ENCODE data around the gene MSI1.

The MSI1 gene

DNA sequence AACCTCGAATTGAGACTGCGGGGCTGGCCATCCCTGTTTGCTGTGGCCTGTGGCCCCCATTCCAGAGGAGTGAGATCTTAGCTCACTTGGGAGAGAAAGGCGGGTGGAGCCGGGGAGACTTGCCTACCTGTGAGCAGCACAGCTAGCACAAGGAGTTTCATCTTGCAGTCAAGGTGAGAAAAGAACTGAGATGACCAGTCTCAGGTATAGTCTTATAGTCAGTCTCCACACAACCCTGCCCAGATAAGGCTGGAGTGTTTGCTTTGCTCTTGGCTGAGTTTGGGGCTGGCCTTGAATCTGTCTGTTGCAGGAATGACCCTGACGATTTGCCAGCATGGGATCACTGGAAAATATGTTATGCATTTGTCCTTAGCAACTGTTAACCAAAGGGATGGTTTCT, 41.4 kb downstream of the MSI1 start, which contains the start of gene PLA2G1B:
TSS of gene PLA2G1B (minus strand) at position 187 of the 400 bp plus-strand sequence. CDS start at position 161, 26 bp downstream.
- no peaks in the 10 kb centered on the region for H3K4me1 ChIP-seq (ENCODE audit: control insufficient read depth, insufficient read depth, low read length)
- WGBS, 2 experiments: 79 to 84% methylated on average over 5 of the region's 5 CpGs
- H3K36me3 ChIP-seq (ENCODE audit: control insufficient read depth, insufficient read depth, low read length): no peaks in the 10 kb centered on the region
- H3K27me3 ChIP-seq (ENCODE audit: control insufficient read depth, insufficient read depth, low read length, poor library complexity, severe bottlenecking): peaks cover 9% of the 10 kb centered on the region
- no peak within 1 kb of the TSS for H3K27ac ChIP-seq (ENCODE audit: insufficient read depth, low read depth, low read length, poor library complexity, severe bottlenecking)
- no peaks in the 10 kb centered on the region for H3K9me3 ChIP-seq (ENCODE audit: control insufficient read depth, low read length)
- no peak within 1 kb of the TSS for H3K4me3 ChIP-seq (ENCODE audit: insufficient read depth, low read depth, low read length)

DNA sequence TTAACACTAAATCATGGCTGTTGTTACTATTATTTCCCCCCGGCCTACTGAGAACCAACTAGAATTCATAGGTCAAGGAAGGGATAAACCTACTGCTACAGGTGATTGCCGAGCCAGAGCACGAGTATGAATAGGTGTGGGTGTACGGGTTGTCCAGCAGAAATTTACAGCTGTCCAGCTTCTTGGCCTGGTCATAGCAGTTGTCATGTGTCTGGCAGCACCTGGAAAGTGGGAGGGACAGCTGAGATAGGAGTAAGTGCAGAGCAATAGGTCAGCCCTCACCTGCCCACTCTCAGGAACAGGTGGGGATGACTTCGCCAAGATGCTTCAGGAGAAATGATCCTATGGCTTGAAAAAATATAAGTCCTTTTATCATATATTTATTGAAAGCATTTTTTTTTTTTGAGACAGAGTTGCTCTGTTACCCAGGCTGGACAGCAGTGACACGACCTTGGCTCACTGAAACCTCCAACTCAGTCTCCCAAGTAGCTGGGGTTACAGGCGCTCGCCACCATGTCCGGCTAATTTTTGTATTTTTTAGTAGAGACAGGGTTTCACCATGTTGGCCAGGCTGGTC, 44.0 kb downstream of the MSI1 start:
- no peaks in the 10 kb centered on the region for H3K36me3 ChIP-seq (ENCODE audit: control insufficient read depth, insufficient read depth, low read length)
- H3K27me3 ChIP-seq (ENCODE audit: control insufficient read depth, insufficient read depth, low read length, poor library complexity, severe bottlenecking): peaks cover 9% of the 10 kb centered on the region
- 73 to 75% methylated on average over 8 to 9 of the region's 9 CpGs for WGBS, 2 experiments
- no peak overlapping the region for H3K27ac ChIP-seq (ENCODE audit: insufficient read depth, low read depth, low read length, poor library complexity, severe bottlenecking)
- H3K9me3 ChIP-seq (ENCODE audit: control insufficient read depth, low read length): no peaks in the 10 kb centered on the region
- no peaks in the 10 kb centered on the region for H3K4me1 ChIP-seq (ENCODE audit: control insufficient read depth, insufficient read depth, low read length)
- H3K4me3 ChIP-seq (ENCODE audit: insufficient read depth, low read depth, low read length): no peak overlapping the region

DNA sequence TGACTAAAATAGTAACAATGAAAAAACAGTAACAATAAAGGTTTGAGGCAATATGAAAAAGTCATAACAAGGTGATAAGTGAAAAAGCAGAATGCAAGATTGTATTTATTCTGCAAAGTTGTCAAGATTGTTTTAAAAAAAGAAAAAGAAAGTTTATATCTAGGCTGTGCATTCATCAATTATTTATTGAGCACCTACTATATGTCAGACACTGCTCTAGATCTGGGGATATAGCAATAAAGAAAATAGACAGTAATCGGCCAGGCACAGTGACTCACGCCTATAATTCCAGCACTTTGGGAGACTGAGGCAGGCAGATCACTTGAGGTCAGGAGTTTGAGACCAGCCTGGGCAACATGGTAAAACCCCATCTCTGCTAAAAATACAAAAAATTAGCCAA, 45.2 kb downstream of the MSI1 start:
- H3K4me3 ChIP-seq (ENCODE audit: insufficient read depth, low read depth, low read length): no peak overlapping the region
- no peaks in the 10 kb centered on the region for H3K4me1 ChIP-seq (ENCODE audit: control insufficient read depth, insufficient read depth, low read length)
- H3K27me3 ChIP-seq (ENCODE audit: control insufficient read depth, insufficient read depth, low read length, poor library complexity, severe bottlenecking): peaks cover 9% of the 10 kb centered on the region
- H3K27ac ChIP-seq (ENCODE audit: insufficient read depth, low read depth, low read length, poor library complexity, severe bottlenecking): no peak overlapping the region
- no peaks in the 10 kb centered on the region for H3K9me3 ChIP-seq (ENCODE audit: control insufficient read depth, low read length)
- 84 to 90% methylated on average over 2 of the region's 2 CpGs for WGBS, 2 experiments
- H3K36me3 ChIP-seq (ENCODE audit: control insufficient read depth, insufficient read depth, low read length): no peaks in the 10 kb centered on the region

DNA sequence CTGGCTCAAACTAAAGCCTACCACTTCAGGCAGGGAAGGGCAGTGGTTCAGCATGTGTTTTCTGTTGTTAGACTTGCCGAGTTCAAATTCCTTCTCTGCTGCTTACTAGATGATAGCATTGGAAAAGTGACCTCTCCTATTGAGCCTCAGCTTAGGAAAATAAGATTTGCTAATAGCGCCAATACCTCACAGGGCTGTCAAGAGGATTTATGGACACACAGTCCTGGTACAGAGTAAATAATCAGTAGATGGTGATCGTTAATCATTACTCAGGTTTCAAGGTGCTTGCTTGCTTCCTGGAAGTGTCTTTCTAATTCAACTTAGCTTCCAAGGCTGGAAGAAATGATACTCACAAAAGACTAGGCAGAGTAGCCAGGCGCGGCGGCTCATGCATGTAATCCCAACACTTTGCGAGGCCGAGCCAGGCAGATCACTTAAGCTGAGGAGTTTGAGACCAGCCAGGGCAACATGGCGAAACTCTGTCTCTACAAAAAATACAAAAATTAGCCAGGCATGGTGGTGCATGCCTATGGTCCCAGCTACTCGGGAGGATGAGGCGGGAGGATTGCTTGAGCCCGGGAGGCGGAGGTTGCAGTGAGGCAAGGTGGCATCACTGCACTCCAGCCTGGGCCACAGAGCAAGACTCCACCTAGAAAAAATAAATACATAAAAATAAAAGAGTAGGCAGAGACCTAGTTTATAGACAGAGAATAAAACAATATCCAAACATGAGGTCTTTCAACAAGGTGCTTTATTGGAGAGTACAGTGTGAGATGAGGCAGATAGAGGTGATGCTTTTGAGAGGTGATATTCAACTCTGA, 47.4 kb downstream of the MSI1 start:
- H3K27ac ChIP-seq (ENCODE audit: insufficient read depth, low read depth, low read length, poor library complexity, severe bottlenecking): no peak overlapping the region
- no peak overlapping the region for H3K4me3 ChIP-seq (ENCODE audit: insufficient read depth, low read depth, low read length)
- peaks cover 9% of the 10 kb centered on the region for H3K27me3 ChIP-seq (ENCODE audit: control insufficient read depth, insufficient read depth, low read length, poor library complexity, severe bottlenecking)
- 88 to 90% methylated on average over 13 of the region's 13 CpGs for WGBS, 2 experiments
- H3K4me1 ChIP-seq (ENCODE audit: control insufficient read depth, insufficient read depth, low read length): no peaks in the 10 kb centered on the region
- H3K9me3 ChIP-seq (ENCODE audit: control insufficient read depth, low read length): no peaks in the 10 kb centered on the region
- no peaks in the 10 kb centered on the region for H3K36me3 ChIP-seq (ENCODE audit: control insufficient read depth, insufficient read depth, low read length)

DNA sequence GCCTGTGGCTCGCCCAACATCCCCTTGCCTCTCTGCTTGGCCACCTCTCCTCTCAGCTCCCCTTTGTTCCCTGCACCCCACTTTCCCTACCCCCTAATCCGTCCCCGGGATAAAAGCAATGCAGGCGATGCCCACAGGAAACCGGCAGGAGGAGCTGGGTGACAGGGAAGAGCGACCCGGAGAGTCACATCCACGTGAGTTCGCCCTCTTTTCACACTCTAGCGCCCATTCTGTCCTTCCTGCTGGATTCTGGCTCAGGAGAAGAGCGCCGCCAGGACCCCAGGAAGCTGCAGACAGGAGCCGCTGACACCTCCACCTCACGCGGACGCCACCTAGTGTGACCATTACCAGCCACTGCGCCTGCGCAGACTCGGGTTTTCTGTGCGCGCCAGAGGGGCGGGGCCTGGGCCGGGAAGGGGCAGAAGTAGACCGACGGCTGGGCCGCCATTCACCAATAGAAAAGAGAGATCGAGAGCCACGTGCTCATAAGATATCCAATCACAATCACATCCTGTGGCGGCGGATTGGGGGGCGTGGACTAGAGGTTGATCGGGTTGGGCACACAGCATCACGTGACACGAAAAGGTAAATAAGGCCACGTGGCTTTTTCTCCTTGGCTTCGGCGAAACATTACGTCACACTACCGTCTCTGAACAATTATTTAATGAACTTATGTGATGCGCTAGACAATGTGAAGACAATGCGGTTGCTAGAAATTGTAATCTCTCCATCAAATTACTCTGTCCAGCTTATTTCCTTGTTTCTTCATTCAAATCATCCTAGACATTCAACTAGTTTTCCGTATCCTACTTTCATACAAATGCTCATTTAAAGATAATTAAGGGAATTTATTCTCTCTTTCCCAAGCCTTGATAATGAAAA, 51.5 kb downstream of the MSI1 start:
- no peak overlapping the region for H3K27ac ChIP-seq (ENCODE audit: insufficient read depth, low read depth, low read length, poor library complexity, severe bottlenecking)
- peak overlapping the region; percentile 40 for H3K4me3 ChIP-seq (ENCODE audit: insufficient read depth, low read depth, low read length)
- H3K36me3 ChIP-seq (ENCODE audit: control insufficient read depth, insufficient read depth, low read length): no peaks in the 10 kb centered on the region
- H3K27me3 ChIP-seq (ENCODE audit: control insufficient read depth, insufficient read depth, low read length, poor library complexity, severe bottlenecking): no peaks in the 10 kb centered on the region
- H3K4me1 ChIP-seq (ENCODE audit: control insufficient read depth, insufficient read depth, low read length): no peaks in the 10 kb centered on the region
- no peaks in the 10 kb centered on the region for H3K9me3 ChIP-seq (ENCODE audit: control insufficient read depth, low read length)
- WGBS, 2 experiments: 2% methylated on average over 41 of the region's 42 CpGs

DNA sequence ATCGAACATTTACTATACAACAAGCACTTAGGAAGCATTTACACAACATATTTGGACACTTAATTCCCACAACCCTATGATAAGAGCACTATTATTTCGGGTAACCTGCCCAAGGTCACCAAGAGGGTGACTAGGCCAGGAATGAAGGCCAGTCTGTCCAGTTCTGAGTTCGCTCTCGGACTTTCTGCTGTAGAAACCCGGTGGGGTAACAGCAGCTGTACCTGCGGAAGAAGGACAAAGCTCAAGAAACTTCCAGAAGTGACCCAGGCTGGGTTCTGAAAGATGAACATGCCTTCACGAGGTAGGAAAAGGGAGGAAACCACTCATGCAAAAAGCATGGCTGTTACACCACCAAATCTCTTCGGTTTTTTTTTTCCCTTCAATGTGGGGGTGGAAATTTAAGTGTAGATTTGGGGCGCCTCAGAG, 52.2 kb downstream of the MSI1 start:
- Histone ChIP-seq H3K9me3 (ENCODE audit: control insufficient read depth, low read length) (no peaks in the 10 kb centered on the region), H3K4me3 (ENCODE audit: insufficient read depth, low read depth, low read length) (peak overlapping the region; percentile 40), H3K27me3 (ENCODE audit: control insufficient read depth, insufficient read depth, low read length, poor library complexity, severe bottlenecking) (no peaks in the 10 kb centered on the region), H3K36me3 (ENCODE audit: control insufficient read depth, insufficient read depth, low read length) (no peaks in the 10 kb centered on the region), H3K27ac (ENCODE audit: insufficient read depth, low read depth, low read length, poor library complexity, severe bottlenecking) (no peak overlapping the region), H3K4me1 (ENCODE audit: control insufficient read depth, insufficient read depth, low read length) (no peaks in the 10 kb centered on the region)
- WGBS, 2 experiments: 75 to 76% methylated on average over 9 of the region's 9 CpGs

DNA sequence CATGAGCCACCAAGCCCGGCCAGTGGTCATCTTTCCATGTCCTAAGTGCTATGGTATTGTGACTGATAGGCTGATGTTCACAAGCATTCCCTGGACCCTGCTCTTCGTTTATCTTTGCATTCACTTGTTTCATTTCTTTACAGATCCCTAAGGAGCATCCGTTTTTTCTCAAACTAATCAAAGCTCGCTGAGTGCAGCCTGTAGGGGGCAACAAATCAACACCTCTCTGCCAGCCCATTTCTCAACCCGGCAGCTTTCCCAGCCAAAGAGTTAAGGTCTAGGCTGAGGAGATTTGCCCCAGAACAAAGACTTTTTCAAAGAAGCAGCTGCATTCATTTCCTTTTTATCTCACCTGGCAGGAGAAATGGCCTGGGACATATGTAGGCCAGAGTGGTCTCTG, 54.7 kb downstream of the MSI1 start:
- Histone ChIP-seq H3K4me3 (ENCODE audit: insufficient read depth, low read depth, low read length) (no peak overlapping the region), H3K27me3 (ENCODE audit: control insufficient read depth, insufficient read depth, low read length, poor library complexity, severe bottlenecking) (no peaks in the 10 kb centered on the region), H3K27ac (ENCODE audit: insufficient read depth, low read depth, low read length, poor library complexity, severe bottlenecking) (no peak overlapping the region), H3K9me3 (ENCODE audit: control insufficient read depth, low read length) (no peaks in the 10 kb centered on the region), H3K36me3 (ENCODE audit: control insufficient read depth, insufficient read depth, low read length) (no peaks in the 10 kb centered on the region), H3K4me1 (ENCODE audit: control insufficient read depth, insufficient read depth, low read length) (no peaks in the 10 kb centered on the region)
- 50 to 53% methylated on average over 5 of the region's 5 CpGs for WGBS, 2 experiments

DNA sequence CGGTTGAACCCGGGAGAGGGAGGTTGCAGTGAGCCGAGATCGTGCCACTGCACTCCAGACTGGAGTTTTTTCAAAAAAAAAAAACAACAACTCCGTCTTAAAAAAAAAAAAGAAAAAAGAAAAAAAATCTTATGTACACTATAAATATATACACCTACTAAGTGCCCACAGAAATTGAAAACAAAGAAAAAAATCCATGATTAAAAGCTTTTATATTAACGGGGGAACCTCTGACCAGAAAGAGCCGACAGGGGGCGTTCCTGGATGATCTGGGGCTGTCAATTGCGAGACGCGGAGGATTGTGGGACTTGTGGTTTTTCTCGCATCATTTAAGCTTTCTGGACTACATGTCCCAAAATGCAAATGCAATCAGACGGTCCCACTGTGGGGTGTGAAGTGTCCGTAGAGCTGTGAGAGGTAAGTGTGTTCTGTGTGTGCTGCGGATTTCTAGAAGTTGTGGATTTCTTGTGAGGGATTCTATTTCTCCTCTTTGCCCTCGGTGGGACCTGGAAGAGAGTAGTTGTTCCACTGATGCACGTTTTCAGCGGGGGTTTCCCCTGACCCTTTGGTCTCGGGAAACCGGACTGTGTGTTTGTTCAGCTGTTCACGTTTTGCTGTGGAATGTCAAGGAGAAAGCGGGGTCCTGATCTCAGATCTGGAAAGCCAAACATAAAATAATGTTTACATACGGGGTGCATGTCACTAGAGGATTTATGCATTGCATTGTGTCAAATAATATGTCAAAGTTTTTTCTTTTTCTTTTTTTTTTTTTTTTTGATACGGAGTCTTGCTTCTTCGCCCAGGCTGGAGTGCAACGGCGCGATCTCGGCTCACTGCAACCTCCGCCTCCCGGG, 66.8 kb downstream of the MSI1 start, which contains the start of gene SIRT4:
TSS of gene SIRT4 (plus strand) at position 360 of the 854 bp plus-strand sequence. CDS start 1,241 bp downstream, outside the sequence.
- Histone ChIP-seq H3K27me3 (ENCODE audit: control insufficient read depth, insufficient read depth, low read length, poor library complexity, severe bottlenecking) (no peaks in the 10 kb centered on the region), H3K4me3 (ENCODE audit: insufficient read depth, low read depth, low read length) (peak within 1 kb of the TSS; percentile 64), H3K36me3 (ENCODE audit: control insufficient read depth, insufficient read depth, low read length) (no peaks in the 10 kb centered on the region), H3K27ac (ENCODE audit: insufficient read depth, low read depth, low read length, poor library complexity, severe bottlenecking) (no peak within 1 kb of the TSS), H3K9me3 (ENCODE audit: control insufficient read depth, low read length) (no peaks in the 10 kb centered on the region), H3K4me1 (ENCODE audit: control insufficient read depth, insufficient read depth, low read length) (no peaks in the 10 kb centered on the region)
- 8 to 9% methylated on average over 26 to 28 of the region's 31 CpGs for WGBS, 2 experiments

DNA sequence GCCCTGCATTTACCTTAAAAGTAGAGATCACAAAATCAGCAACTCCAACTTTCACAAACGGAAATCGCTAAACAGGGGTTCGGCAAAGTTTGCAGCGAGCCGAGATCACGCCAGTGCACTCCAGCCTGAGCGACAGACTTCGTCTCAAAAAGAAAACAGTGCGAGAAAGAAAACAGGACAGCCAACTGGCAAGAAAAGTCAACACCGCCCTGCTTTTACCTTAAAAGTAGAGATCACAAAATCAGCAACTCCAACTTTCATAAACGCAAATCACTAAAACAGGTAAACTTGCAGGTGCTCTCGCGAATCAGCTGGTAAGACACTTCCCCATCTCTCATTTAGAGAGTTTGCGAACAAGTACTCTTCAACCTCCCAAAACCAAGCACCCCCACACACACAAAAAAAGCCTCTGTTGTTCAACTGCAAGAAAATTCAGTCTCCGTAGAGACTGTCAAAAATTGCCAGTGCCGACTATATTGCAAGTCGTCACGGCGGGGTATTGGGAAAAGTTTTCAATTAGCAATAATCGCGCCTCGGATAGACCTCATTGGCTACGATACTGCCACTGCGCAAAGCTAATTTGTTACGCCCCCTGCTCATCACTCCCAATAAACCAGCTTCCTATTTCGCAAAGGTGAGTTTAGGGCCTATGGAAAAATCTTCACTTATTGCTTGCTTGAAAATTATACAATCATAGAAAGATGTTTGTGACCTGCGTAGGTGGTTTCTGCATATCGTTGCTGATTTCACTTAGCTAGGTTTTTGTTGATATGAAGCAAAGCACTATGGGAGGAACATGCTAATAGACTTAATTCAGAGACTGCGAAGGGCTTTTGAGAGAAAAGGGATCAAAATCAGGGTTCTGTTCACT, 76.1 kb downstream of the MSI1 start, which contains the start of gene RNU4-1:
TSS of gene RNU4-1 (minus strand) at position 577 of the 871 bp plus-strand sequence.
- Histone ChIP-seq H3K27me3 (ENCODE audit: control insufficient read depth, insufficient read depth, low read length, poor library complexity, severe bottlenecking) (no peaks in the 10 kb centered on the region), H3K9me3 (ENCODE audit: control insufficient read depth, low read length) (no peaks in the 10 kb centered on the region), H3K27ac (ENCODE audit: insufficient read depth, low read depth, low read length, poor library complexity, severe bottlenecking) (peak within 1 kb of the TSS; percentile 100), H3K4me3 (ENCODE audit: insufficient read depth, low read depth, low read length) (peak within 1 kb of the TSS; percentile 53), H3K4me1 (ENCODE audit: control insufficient read depth, insufficient read depth, low read length) (no peaks in the 10 kb centered on the region), H3K36me3 (ENCODE audit: control insufficient read depth, insufficient read depth, low read length) (no peaks in the 10 kb centered on the region)
- 1% methylated on average over 28 to 29 of the region's 29 CpGs for WGBS, 2 experiments

Data from ectodermal cell (in vitro differentiated cells).